ENCODE results near the gene OCA2.
"Not testable (repeated sequence)": the region's sequence is repeated elsewhere in the genome, so short reads cannot be mapped to it uniquely, and the experiment has no call there.

OCA2 gene

GRCh38 chr15:28098766-28099554, at the start of gene OCA2:
Gene OCA2 (minus strand): TSS chr15:28099315. CDS start chr15:28081874, 17,441 bp downstream.
- no peak for DNase-seq (ENCODE audit: low spot score)

- DNase-seq (ENCODE audit: low spot score) = no peak
These were observed 48.7 kb upstream of the OCA2 start for GRCh38 chr15:28147801-28148200.

GRCh38 chr15:28145419-28145818, 46.3 kb upstream of the OCA2 start:
- DNase-seq (ENCODE audit: low spot score) = not testable (repeated sequence)

GRCh38 chr15:28140062-28140461, 40.9 kb upstream of the OCA2 start:
- peak; percentile 38 for DNase-seq (ENCODE audit: low spot score)

- DNase-seq (ENCODE audit: low spot score) = not testable (repeated sequence)
These were observed 38.4 kb upstream of the OCA2 start for GRCh38 chr15:28137408-28138039.

- not testable (repeated sequence) for DNase-seq (ENCODE audit: low spot score)
These were observed 37.3 kb upstream of the OCA2 start for GRCh38 chr15:28136236-28136904.

- DNase-seq (ENCODE audit: low spot score) = no peak
These were observed 34.2 kb upstream of the OCA2 start for GRCh38 chr15:28133281-28133680.

GRCh38 chr15:28132524-28133275, 33.6 kb upstream of the OCA2 start:
- DNase-seq (ENCODE audit: low spot score) = no peak

- DNase-seq (ENCODE audit: low spot score) = no peak
These were observed 32.8 kb upstream of the OCA2 start for GRCh38 chr15:28131946-28132345.

GRCh38 chr15:28131400-28131799, 32.3 kb upstream of the OCA2 start:
- no peak for DNase-seq (ENCODE audit: low spot score)

GRCh38 chr15:28130651-28131050, 31.5 kb upstream of the OCA2 start:
- DNase-seq (ENCODE audit: low spot score) = no peak

GRCh38 chr15:28129231-28129848, 30.2 kb upstream of the OCA2 start:
- no peak for DNase-seq (ENCODE audit: low spot score)

GRCh38 chr15:28128031-28128430, 28.9 kb upstream of the OCA2 start:
- peak; percentile 95 for DNase-seq (ENCODE audit: low spot score)

GRCh38 chr15:28127036-28127435, 27.9 kb upstream of the OCA2 start:
- no peak for DNase-seq (ENCODE audit: low spot score)

GRCh38 chr15:28125673-28126651, 26.8 kb upstream of the OCA2 start:
- DNase-seq (ENCODE audit: low spot score) = peak; percentile 80

- DNase-seq (ENCODE audit: low spot score) = no peak
These were observed 25.7 kb upstream of the OCA2 start for GRCh38 chr15:28124841-28125240.

GRCh38 chr15:28123408-28124023, 24.4 kb upstream of the OCA2 start:
- DNase-seq (ENCODE audit: low spot score) = peak; percentile 79

- no peak for DNase-seq (ENCODE audit: low spot score)
These were observed 23.2 kb upstream of the OCA2 start for GRCh38 chr15:28122038-28122949.

GRCh38 chr15:28121577-28121976, 22.5 kb upstream of the OCA2 start:
- not testable (repeated sequence) for DNase-seq (ENCODE audit: low spot score)
